ENCODE results near the gene MTG1. TPM values are rescaled to one million over a fixed set of nuclear protein-coding genes. Genes with fewer than 3 reads are reported as not detected.
"Not testable (repeated sequence)": the region's sequence is repeated elsewhere in the genome, so short reads cannot be mapped to it uniquely, and the experiment has no call there.

MTG1 gene
- total RNA-seq, 1 donor from 2014 or later, result 33.0 TPM

DNA sequence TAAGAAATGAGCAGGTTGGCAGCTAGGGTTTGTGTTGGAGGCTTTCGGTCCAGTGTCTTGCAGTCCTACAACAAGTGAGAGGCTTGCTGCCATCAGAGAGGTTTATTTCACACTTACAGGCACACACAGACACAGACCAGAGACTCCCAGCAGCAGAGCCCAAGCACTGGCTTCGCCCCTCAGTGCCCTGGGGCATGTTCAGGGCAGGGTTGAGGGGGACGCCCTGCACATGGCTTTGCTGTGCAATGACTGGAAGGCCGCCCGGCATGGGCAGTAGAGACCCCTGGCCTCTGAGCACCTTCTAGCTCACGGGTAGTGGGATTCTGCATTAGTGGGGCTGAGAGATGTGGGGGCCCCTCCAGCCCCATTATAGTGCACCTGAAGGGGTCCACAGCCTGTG lies 26.6 kb downstream of the MTG1 start:
- Histone ChIP-seq H3K4me1 (no peaks in the 10 kb centered on the region), H3K4me3 (no peak overlapping the region), H3K9me3 (no peaks in the 10 kb centered on the region), H3K27ac (no peak overlapping the region), H3K36me3 (peaks cover 20% of the 10 kb centered on the region), H3K27me3 (peaks cover 6% of the 10 kb centered on the region)
- intact Hi-C loops (cut with DNase I), result no loop called here
- ATAC-seq (no peak), DNase-seq (no peak)
- TF ChIP-seq, protein P1, sequence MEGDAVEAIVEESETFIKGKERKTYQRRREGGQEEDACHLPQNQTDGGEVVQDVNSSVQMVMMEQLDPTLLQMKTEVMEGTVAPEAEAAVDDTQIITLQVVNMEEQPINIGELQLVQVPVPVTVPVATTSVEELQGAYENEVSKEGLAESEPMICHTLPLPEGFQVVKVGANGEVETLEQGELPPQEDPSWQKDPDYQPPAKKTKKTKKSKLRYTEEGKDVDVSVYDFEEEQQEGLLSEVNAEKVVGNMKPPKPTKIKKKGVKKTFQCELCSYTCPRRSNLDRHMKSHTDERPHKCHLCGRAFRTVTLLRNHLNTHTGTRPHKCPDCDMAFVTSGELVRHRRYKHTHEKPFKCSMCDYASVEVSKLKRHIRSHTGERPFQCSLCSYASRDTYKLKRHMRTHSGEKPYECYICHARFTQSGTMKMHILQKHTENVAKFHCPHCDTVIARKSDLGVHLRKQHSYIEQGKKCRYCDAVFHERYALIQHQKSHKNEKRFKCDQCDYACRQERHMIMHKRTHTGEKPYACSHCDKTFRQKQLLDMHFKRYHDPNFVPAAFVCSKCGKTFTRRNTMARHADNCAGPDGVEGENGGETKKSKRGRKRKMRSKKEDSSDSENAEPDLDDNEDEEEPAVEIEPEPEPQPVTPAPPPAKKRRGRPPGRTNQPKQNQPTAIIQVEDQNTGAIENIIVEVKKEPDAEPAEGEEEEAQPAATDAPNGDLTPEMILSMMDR (IDR thresholded peaks at IDR 0.05), result no peak

DNA sequence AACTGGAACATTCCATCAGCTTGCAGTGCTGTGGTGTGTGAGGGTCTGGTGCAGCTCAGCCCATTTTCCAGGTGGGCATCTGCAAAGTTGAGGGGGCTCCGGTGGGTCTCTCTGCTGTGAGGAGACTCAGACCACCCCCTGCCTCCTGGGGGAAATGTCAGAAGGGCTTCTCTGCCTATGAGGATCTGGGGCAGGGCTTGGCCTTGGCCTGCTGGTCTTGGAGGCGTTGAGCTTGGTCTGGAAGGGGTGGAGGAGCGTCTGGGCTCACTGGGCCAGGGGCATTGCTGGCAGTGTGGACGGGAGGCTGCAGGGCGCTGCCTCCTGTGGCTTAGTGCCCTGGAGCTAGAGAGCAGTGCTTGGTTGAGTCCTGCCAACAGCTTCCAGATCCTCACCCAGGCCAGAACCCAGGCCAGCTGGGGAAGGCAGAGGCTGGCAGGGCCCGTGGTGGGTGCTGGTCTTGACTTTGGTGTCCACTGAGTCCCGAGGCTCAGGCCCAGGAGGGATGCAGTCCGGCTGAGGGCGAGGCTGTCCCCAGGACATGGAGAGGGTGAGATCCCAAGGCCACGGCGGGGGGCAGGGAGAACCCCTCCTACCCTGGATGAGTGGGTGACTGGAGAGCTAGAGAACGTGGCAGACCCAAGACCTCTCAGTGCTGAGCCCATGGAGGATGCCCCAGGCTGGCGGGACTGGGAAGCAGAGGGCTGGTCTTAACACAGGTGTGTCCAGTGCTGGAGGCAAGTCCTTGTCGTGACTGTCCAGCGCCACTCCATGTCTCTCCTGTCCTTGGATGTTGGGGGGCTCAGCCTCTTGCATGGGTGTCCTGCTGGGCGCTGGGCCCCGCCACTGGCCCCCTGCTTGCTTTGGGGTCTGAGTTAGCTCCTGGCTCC lies 27.6 kb downstream of the MTG1 start:
- DNase-seq, result no peak
- Histone ChIP-seq H3K4me3 (no peak overlapping the region), H3K27me3 (peaks cover 6% of the 10 kb centered on the region), H3K9me3 (no peaks in the 10 kb centered on the region), H3K27ac (no peak overlapping the region), H3K4me1 (no peaks in the 10 kb centered on the region), H3K36me3 (peaks cover 20% of the 10 kb centered on the region)
- no peak for ATAC-seq
- intact Hi-C loops (cut with DNase I), result no loop called here
- TF ChIP-seq, protein P1 (IDR thresholded peaks at IDR 0.05), result no peak

GRCh38 chr10:133422223-133422806 lies 28.4 kb downstream of the MTG1 start:
- Histone ChIP-seq H3K9me3 (no peaks in the 10 kb centered on the region), H3K27ac (no peak overlapping the region), H3K27me3 (peaks cover 6% of the 10 kb centered on the region), H3K4me1 (no peaks in the 10 kb centered on the region), H3K36me3 (peaks cover 20% of the 10 kb centered on the region), H3K4me3 (no peak overlapping the region)
- TF ChIP-seq, protein P1 (IDR thresholded peaks at IDR 0.05), result no peak
- ATAC-seq (no peak), DNase-seq (no peak)
- intact Hi-C loops (cut with DNase I), result no loop called here

DNA sequence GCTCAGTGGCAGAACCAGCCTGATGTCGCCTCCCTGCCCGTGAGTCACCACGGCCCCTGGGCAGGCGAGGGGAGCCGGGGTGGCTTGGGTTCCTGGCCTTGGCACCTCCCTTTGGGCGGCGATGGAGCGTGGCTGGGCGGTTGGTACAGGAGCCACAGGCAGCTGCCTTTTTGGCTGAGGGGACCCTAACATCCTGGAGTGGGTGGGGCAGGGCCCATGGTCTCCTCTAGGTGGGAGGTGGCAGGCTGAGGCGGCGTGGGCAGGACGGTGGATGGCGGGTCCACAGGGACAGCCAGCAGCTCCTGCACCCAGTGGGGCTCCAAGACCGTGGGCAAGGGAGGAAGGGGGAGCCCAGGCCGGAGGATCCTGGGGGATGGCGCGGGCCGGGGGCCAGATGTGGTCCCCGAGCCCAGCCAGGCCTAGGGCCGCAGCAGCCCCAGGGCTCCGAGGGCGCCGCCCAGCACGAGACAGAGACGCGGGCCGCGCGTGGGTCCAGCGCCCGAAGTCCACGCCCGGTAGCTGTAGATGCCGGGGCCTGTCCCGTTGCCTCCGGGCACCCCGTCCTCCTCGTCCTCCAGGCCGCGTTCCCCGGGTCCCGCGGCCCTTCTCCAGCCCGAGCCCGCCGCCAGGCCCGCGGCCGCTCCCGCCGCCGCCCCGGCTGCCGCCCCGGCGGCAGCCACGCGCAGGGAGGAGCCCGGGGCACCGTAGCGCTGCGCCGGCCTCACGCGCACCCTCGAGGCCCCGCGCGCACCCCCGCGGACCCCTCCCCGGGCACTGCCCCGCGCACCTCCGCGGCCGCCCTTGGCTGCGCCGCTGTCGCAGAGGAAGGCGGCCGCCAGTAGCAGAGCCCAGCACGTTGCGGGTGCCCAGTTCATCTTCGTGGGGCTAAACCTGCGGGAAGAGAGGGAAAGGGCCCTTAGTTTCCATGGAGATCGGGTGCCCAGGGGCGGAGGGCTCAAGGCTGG lies 29.1 kb downstream of the MTG1 start:
- H3K27me3 ChIP-seq, result peaks cover 6% of the 10 kb centered on the region
- no peaks in the 10 kb centered on the region for H3K9me3 ChIP-seq
- TF ChIP-seq, protein P1 (IDR thresholded peaks at IDR 0.05), result no peak
- intact Hi-C loops (cut with DNase I), result no loop called here
- H3K27ac ChIP-seq, result no peak overlapping the region
- peak; percentile 9 for ATAC-seq
- H3K36me3 ChIP-seq, result peaks cover 19% of the 10 kb centered on the region
- peak; percentile 63 for DNase-seq
- no peaks in the 10 kb centered on the region for H3K4me1 ChIP-seq
- H3K4me3 ChIP-seq, result no peak overlapping the region

DNA sequence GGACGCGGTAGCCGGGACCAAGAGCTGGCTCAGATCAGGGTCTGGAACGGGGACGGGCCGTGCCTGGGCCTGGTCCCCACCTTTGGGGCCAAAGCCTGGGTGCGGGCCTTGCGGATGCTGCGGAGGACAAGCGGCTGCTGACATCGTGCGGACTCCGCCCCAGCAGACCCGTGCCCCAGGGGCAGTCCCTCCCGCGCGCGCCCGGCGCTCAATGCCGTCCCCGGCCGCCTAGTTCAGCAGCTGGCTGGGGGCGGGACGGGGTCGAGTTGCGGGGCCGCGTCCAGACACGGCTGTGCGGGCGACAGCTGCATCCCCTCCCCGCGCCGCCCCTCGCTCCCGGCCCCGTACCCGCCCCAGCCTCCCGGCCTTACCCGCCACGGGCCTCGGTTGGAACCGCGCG lies 30.1 kb downstream of the MTG1 start:
- ATAC-seq; H3K27ac ChIP-seq; H3K4me3 ChIP-seq; H3K27me3 ChIP-seq; H3K9me3 ChIP-seq; DNase-seq; H3K4me1 ChIP-seq; intact Hi-C loops (cut with DNase I): not testable (repeated sequence)
- peaks cover 14% of the 10 kb centered on the region for H3K36me3 ChIP-seq

GRCh38 chr10:133424601-133425000 lies 30.6 kb downstream of the MTG1 start, which contains the start of gene SPRN:
TSS of gene SPRN (minus strand) at chr10:133424625. CDS start at chr10:133423681, 944 bp downstream.
- DNase-seq; H3K9me3 ChIP-seq; H3K4me3 ChIP-seq; H3K4me1 ChIP-seq; intact Hi-C loops (cut with DNase I); H3K27me3 ChIP-seq; H3K36me3 ChIP-seq; ATAC-seq; H3K27ac ChIP-seq: not testable (repeated sequence)

DNA sequence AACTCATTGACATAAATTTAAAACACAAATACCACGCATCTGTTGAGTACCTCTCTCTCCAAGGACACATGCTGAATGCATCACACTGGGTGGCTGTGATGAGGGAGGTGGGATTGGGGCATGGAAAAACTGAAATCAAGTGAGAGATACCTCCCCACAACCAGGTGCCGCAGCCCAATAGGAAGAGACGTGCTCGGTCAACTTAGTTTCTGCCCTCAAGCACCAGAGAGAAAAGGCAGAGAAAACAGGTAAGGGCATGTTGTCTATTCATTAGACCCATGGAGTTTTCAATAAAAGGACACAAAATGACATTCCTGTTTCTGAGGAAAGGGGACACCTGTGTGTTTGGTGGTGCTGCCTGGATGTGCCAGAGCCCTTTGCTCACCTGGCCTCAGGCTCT lies 35.6 kb downstream of the MTG1 start:
- ATAC-seq; intact Hi-C loops (cut with DNase I); H3K27me3 ChIP-seq; H3K27ac ChIP-seq; H3K36me3 ChIP-seq; H3K4me1 ChIP-seq; DNase-seq; H3K9me3 ChIP-seq; H3K4me3 ChIP-seq: not testable (repeated sequence)

GRCh38 chr10:133431888-133432613 lies 38.1 kb downstream of the MTG1 start:
- H3K27me3 ChIP-seq; H3K4me3 ChIP-seq; H3K4me1 ChIP-seq; intact Hi-C loops (cut with DNase I); H3K36me3 ChIP-seq; DNase-seq; H3K27ac ChIP-seq; H3K9me3 ChIP-seq: not testable (repeated sequence)
- peak; percentile 39 for ATAC-seq

- DNase-seq; H3K4me1 ChIP-seq; H3K27ac ChIP-seq; H3K4me3 ChIP-seq; intact Hi-C loops (cut with DNase I); H3K9me3 ChIP-seq; H3K36me3 ChIP-seq; H3K27me3 ChIP-seq: not testable (repeated sequence)
- ATAC-seq, result peak; percentile 15
These were observed 38.8 kb downstream of the MTG1 start for GRCh38 chr10:133432789-133433188.
